GM12865 (cell line): ENCODE data around the gene SERHL2.
A peak's percentile ranks its signal among the peaks of the same experiment; 100 is the strongest.
"Not testable (repeated sequence)": the region's sequence is repeated elsewhere in the genome, so short reads cannot be mapped to it uniquely, and the experiment has no call there.

Experiments
- DNase-seq: peaks from one replicate; pipeline ENCODE4 v3.0.0; 2010; ENCODE audit warnings: low read depth
- H3K4me3 ChIP-seq: 2 replicates; pipeline ENCODE4 v1.5.1; 2011; ENCODE audit warnings: mild to moderate bottlenecking, low read depth, low read length, control low read depth
- TF ChIP-seq, protein P1 (sequence below): IDR thresholded peaks from 2 replicates; pipeline ENCODE4 v1.5.1; 2011; ENCODE audit warnings: low read length, control low read depth, low read depth, inconsistent platforms; ENCODE audit not compliant: insufficient read depth; ENCODE audit errors: missing control alignments

Gene SERHL2

GRCh38 chr22:42548597-42549330, 5.0 kb upstream of the SERHL2 start:
- H3K4me3 ChIP-seq: no peak overlapping the region
- TF ChIP-seq, protein P1, sequence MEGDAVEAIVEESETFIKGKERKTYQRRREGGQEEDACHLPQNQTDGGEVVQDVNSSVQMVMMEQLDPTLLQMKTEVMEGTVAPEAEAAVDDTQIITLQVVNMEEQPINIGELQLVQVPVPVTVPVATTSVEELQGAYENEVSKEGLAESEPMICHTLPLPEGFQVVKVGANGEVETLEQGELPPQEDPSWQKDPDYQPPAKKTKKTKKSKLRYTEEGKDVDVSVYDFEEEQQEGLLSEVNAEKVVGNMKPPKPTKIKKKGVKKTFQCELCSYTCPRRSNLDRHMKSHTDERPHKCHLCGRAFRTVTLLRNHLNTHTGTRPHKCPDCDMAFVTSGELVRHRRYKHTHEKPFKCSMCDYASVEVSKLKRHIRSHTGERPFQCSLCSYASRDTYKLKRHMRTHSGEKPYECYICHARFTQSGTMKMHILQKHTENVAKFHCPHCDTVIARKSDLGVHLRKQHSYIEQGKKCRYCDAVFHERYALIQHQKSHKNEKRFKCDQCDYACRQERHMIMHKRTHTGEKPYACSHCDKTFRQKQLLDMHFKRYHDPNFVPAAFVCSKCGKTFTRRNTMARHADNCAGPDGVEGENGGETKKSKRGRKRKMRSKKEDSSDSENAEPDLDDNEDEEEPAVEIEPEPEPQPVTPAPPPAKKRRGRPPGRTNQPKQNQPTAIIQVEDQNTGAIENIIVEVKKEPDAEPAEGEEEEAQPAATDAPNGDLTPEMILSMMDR: no peak

GRCh38 chr22:42549331-42550060, 4.3 kb upstream of the SERHL2 start:
- DNase-seq: no peak
- H3K4me3 ChIP-seq: no peak overlapping the region
- TF ChIP-seq, protein P1: no peak

More at GRCh38 chr22:42548597-42549330, 5.0 kb upstream of the SERHL2 start:
- DNase-seq: no peak

- peak overlapping the region; percentile 40; the same call in 1 of the 2 replicates for H3K4me3 ChIP-seq
- not testable (repeated sequence) for DNase-seq
Observed at GRCh38 chr22:42552294-42552647, 1.5 kb upstream of the SERHL2 start.

- DNase-seq: no peak
- no peak overlapping the region for H3K4me3 ChIP-seq
- TF ChIP-seq, protein P1: no peak
Observed at GRCh38 chr22:42560381-42560780, 6.6 kb downstream of the SERHL2 start.

DNA sequence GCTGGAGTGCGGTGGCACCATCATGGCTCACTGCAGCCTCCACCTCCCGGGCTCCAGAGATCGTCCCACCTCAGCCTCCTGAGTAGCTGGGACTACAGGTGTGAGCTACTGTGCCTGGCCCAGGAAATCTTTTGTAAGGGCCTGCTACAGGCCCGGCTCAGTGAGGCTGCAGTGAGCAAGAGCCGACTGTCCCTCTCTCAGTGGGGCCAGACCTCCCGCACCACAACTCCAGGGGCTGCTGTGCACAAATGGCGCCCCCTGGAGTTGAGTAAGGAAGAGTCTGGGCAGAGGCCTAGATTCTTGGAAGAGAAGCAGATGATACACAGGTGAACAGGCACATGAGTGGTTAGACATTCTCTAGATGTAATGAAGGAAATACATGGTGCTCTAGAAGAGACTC, 7.0 kb downstream of the SERHL2 start:
- DNase-seq: peak; percentile 49
- no peak overlapping the region for H3K4me3 ChIP-seq
- TF ChIP-seq, protein P1: peak; percentile 44

GRCh38 chr22:42561856-42562255, 8.1 kb downstream of the SERHL2 start:
- TF ChIP-seq, protein P1: no peak
- DNase-seq: no peak

GRCh38 chr22:42562279-42562678, 8.5 kb downstream of the SERHL2 start:
- TF ChIP-seq, protein P1: no peak
- no peak overlapping the region for H3K4me3 ChIP-seq
- no peak for DNase-seq

More at GRCh38 chr22:42561856-42562255, 8.1 kb downstream of the SERHL2 start:
- no peak overlapping the region for H3K4me3 ChIP-seq
